GM21447 (cell line): Measurements from ENCODE around the gene TRIM37.
"Not testable (repeated sequence)": the region's sequence is repeated elsewhere in the genome, so short reads cannot be mapped to it uniquely, and the experiment has no call there.

Experiments used
- ATAC-seq: cut with Tn5 transposase; IDR thresholded peaks from one replicate; pipeline ENCODE4 v1.9.1; 2021; ENCODE audit not compliant: unreplicated experiment

The TRIM37 gene

GRCh38 chr17:58997756-58998553, 108.7 kb downstream of the TRIM37 start:
- no peak for ATAC-seq

- no peak for ATAC-seq
These were observed 109.7 kb downstream of the TRIM37 start for GRCh38 chr17:58996968-58997367.

- ATAC-seq, result no peak
These were observed 111.3 kb downstream of the TRIM37 start for GRCh38 chr17:58995247-58995940.

GRCh38 chr17:58993311-58993710, 113.4 kb downstream of the TRIM37 start:
- ATAC-seq, result no peak

- ATAC-seq, result peak; percentile 83
These were observed 114.9 kb downstream of the TRIM37 start for GRCh38 chr17:58991718-58992331.

- ATAC-seq, result no peak
These were observed 117.1 kb downstream of the TRIM37 start for GRCh38 chr17:58989629-58990028.

- ATAC-seq, result no peak
These were observed 120.7 kb downstream of the TRIM37 start for GRCh38 chr17:58985971-58986370.

GRCh38 chr17:58985367-58985766, 121.3 kb downstream of the TRIM37 start:
- no peak for ATAC-seq

GRCh38 chr17:58982626-58983025, 124.1 kb downstream of the TRIM37 start:
- ATAC-seq, result no peak

- ATAC-seq, result no peak
These were observed 125.8 kb downstream of the TRIM37 start for GRCh38 chr17:58980706-58981481.

GRCh38 chr17:58976541-58976940, 130.1 kb downstream of the TRIM37 start:
- ATAC-seq, result no peak

GRCh38 chr17:58974354-58974753, 132.3 kb downstream of the TRIM37 start:
- no peak for ATAC-seq

- ATAC-seq, result no peak
These were observed 135.8 kb downstream of the TRIM37 start for GRCh38 chr17:58970609-58971450.

- no peak for ATAC-seq
These were observed 137.1 kb downstream of the TRIM37 start for GRCh38 chr17:58969612-58970011.

GRCh38 chr17:58969156-58969555, 137.5 kb downstream of the TRIM37 start:
- ATAC-seq, result no peak

GRCh38 chr17:58968426-58969061, 138.1 kb downstream of the TRIM37 start:
- ATAC-seq, result no peak

- ATAC-seq, result no peak
These were observed 140.5 kb downstream of the TRIM37 start for GRCh38 chr17:58966208-58966607.

GRCh38 chr17:58965221-58965620, 141.5 kb downstream of the TRIM37 start:
- ATAC-seq, result no peak

GRCh38 chr17:58960068-58960467, 146.6 kb downstream of the TRIM37 start:
- ATAC-seq, result no peak

- ATAC-seq, result not testable (repeated sequence)
These were observed 149.0 kb downstream of the TRIM37 start for GRCh38 chr17:58957725-58958073.
